KOPT-K1 (cell line): ENCODE measurements around the gene PDCD6IP.

Source experiments
- H3K27ac ChIP-seq: fragments of 200-600 bp; sonication (generic); 2 replicates; pipeline ENCODE4 v1.5.1; 2016; ENCODE audit warnings: antibody characterized with exemption, mild to moderate bottlenecking, low read depth, low read length; ENCODE audit not compliant: poor library complexity, severe bottlenecking
- H3K36me3 ChIP-seq: fragments of 200-600 bp; sonication (generic); 2 replicates; pipeline ENCODE4 v1.5.1; 2017; ENCODE audit warnings: antibody characterized with exemption, mild to moderate bottlenecking, low read length, moderate library complexity; ENCODE audit not compliant: insufficient read depth
- H3K9me3 ChIP-seq: fragments of 200-600 bp; sonication (generic); 2 replicates; pipeline ENCODE4 v1.5.1; 2017; ENCODE audit warnings: antibody characterized with exemption, low read length, mild to moderate bottlenecking; ENCODE audit not compliant: insufficient read depth, poor library complexity, severe bottlenecking

PDCD6IP gene

GRCh38 chr3:33786565-33787327 lies 11.7 kb upstream of the PDCD6IP start:
- H3K9me3 ChIP-seq = no peaks in the 10 kb centered on the region
- H3K36me3 ChIP-seq = no peaks in the 10 kb centered on the region
- no peak overlapping the region for H3K27ac ChIP-seq

- H3K27ac ChIP-seq = no peak overlapping the region
Observed at GRCh38 chr3:33787328-33788009, 11.0 kb upstream of the PDCD6IP start.

DNA sequence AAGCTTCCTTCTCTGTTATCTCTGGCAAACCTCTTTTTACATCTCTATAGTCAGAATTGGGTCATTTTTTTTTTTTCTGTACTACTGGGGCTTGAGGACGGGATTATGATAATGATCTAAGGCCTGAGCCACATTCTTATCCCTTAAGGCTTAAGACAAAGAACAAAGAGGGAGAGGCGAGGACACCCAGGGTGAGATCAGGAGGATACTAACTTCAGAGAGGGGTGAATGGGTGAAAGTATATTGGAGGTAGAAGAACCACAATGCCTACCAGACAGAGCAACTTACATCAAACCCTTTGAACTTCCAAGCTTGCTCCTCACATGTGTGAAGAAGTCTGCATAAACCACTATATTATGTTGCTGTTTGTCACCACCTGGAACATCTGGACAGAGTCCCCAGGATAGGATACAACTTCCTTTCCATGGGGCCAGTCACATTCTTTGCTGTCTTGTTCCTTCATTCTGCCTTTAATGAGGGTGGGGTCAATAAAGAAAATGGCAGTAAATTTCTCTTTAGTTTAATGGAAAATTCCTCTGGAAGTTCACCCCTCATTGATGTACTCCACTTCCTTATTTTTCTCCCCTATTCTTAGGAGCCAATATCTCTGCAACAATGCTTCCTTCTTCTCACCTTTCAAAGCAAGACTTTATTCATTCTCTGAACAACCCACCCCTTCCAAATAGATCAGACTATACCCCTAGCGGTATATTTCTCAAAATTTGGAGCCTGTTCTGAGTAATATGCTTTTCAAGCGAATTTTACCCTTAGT lies 9.1 kb upstream of the PDCD6IP start:
- no peaks in the 10 kb centered on the region for H3K9me3 ChIP-seq
- no peaks in the 10 kb centered on the region for H3K36me3 ChIP-seq

More at GRCh38 chr3:33787328-33788009, 11.0 kb upstream of the PDCD6IP start:
- Histone ChIP-seq H3K36me3 (no peaks in the 10 kb centered on the region), H3K9me3 (no peaks in the 10 kb centered on the region)

DNA sequence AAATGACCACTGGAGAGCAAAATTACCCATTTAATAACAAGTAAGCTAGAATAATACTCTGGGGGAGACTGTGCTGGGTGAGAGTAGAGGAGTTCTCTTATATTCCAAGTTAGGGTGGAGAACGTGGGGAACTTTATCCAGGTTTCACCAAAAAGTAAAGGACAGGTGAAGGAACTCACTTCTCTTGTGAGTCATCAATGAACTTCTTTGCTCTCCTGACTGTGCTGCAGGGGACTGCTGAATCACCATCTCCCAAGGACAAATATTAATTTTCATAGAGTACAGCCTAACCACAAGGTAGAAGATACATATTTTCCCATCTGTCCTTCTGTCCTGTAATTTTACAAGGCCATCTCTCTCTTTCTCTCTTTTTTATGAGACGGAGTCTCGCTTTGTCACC lies 8.3 kb upstream of the PDCD6IP start:
- no peaks in the 10 kb centered on the region for H3K36me3 ChIP-seq
- H3K27ac ChIP-seq = no peak overlapping the region
- H3K9me3 ChIP-seq = no peaks in the 10 kb centered on the region

More for the DNA sequence above, 9.1 kb upstream of the PDCD6IP start:
- no peak overlapping the region for H3K27ac ChIP-seq

DNA sequence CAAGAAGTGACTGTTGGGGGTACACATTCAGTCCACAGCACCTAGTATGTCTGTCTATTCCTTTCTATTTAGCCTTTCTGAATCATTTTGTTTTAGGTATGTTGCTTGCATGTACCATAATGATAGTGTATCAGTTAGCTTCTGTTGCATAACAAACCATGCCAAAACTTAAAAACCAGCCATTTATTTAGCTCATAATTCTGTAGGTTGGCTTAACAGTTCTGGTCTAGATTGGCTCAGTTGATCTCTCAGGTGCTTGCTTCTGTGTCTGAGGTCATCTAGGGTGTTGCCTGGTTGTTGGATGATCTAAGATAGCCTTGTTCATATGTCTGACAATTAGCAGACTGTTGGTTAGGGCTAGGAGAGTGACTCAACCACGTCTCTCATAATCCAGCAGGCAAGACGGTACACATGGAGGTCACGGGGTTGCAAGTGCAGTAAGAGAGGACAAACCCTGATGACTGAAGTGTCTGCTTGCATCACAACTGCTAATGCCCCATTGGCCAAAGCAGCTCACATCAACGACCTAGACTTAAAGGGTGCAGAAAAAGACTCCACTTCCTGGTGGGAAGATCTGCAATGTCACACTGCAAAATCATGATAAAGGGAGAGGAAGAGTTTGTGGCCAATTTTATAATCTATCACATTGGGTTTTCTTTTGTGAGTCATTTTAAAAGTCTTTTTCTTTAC lies 6.8 kb upstream of the PDCD6IP start:
- Histone ChIP-seq H3K36me3 (no peaks in the 10 kb centered on the region), H3K27ac (no peak overlapping the region), H3K9me3 (no peaks in the 10 kb centered on the region)

DNA sequence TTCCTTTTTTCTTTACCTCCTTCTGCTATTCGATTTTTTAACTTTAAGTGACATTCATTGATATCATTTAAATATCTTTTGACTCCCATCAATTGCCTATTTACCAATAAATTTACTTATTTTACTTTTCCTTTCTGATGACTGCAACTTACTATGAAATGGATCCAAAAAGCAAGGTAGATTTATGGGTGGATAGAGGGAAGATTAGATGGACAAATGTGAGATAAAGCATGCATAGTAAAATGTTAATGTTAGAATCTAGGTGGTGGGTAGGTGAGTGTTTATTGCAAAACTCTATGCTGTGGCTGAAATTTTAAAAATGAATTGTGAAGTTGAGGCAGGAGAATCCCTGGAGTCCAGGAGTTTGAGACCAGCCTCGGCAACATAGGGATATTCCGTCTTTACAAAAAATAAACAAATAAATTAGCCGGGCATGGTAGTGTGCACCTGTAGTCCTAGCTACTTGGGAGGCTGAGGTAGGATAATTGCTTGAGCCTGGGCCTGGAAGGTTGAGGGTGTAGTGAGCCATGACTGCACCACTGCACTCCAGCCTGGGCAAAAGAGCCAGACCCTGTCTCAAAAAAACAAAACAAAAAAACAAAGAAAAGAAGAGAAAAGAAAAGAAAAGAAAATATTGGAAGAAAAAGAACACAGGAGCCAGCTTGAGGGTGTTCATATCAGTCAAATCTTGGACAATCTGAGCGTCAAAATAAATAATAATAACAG lies 6.1 kb upstream of the PDCD6IP start:
- no peaks in the 10 kb centered on the region for H3K9me3 ChIP-seq
- no peak overlapping the region for H3K27ac ChIP-seq
- H3K36me3 ChIP-seq = no peaks in the 10 kb centered on the region

DNA sequence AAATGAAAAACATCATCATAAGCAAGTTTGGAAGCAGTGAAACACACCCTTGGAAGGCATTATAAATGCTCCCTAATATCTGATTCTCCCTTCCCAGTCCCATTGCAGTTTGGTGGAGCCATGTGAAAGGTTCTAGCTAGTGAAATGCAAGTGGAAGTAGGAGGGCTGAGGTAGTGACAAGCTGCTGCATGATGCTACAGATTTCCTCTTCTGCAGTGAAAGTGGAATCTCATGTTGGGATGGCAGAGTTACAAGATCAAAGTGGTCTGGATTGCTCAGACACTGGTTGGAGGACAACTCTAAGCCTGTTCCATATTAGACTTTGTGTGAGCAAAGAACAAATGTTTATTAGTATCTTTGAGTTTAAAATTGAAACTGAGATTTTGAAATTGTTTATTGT lies 3.3 kb upstream of the PDCD6IP start:
- no peaks in the 10 kb centered on the region for H3K36me3 ChIP-seq
- no peaks in the 10 kb centered on the region for H3K9me3 ChIP-seq
- H3K27ac ChIP-seq = no peak overlapping the region

DNA sequence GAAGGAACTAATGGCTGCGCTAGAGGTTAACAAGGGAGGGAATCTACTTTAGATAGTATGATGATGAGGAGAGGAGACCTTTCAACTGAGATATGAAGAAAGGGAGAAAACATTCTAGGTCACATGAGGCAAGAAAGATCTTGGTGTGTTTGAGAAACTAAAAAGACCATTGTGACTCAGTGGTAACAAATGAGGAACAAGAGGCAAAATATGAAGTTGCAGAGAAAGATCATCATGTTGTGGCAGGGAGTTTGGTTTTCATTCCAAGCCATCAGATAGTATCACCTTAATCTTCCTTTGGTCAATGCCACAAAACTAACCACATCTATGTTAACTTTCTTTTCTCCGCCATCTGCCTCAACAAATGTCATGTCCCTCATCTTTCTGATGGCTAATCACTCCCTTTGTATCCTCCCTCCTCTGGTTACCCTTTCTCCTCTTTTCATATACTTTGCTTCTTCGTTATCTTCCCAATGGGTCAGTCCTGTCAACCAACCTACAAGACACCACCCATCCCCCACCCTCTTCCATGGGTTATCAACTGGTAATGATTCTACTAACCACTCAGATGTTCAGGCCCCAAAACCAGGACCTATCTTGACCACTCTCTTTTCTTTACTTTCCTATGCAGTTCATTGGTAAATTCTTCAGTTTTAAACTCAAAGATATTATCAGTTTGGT lies 2.4 kb upstream of the PDCD6IP start:
- Histone ChIP-seq H3K9me3 (no peaks in the 10 kb centered on the region), H3K36me3 (no peaks in the 10 kb centered on the region), H3K27ac (no peak overlapping the region)

DNA sequence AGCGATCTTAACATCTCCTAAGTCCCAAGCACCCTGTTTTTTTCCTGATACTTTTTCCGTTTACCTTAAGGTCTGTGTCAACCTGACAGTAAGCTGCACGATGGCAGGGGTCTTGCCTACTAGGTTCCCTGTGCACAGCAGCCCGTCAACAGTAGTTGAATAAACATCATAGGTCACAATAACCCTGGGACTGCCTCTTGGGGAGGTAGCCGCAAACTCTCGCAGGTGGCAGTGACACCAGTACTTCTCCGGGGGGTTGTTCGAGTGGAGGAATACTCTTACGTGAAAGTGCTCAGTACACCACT lies 365 bp upstream of the PDCD6IP start:
- Histone ChIP-seq H3K9me3 (peaks cover 11% of the 10 kb centered on the region), H3K36me3 (peaks cover 14% of the 10 kb centered on the region), H3K27ac (peak overlapping the region; percentile 77)

- H3K9me3 ChIP-seq = peaks cover 22% of the 10 kb centered on the region
- peaks cover 25% of the 10 kb centered on the region for H3K36me3 ChIP-seq
- peak overlapping the region; percentile 77 for H3K27ac ChIP-seq
Observed at GRCh38 chr3:33799202-33799551, 747 bp downstream of the PDCD6IP start.

- no peak overlapping the region for H3K27ac ChIP-seq
- H3K36me3 ChIP-seq = peaks cover 44% of the 10 kb centered on the region
Observed at GRCh38 chr3:33803252-33803651, 4.8 kb downstream of the PDCD6IP start.

DNA sequence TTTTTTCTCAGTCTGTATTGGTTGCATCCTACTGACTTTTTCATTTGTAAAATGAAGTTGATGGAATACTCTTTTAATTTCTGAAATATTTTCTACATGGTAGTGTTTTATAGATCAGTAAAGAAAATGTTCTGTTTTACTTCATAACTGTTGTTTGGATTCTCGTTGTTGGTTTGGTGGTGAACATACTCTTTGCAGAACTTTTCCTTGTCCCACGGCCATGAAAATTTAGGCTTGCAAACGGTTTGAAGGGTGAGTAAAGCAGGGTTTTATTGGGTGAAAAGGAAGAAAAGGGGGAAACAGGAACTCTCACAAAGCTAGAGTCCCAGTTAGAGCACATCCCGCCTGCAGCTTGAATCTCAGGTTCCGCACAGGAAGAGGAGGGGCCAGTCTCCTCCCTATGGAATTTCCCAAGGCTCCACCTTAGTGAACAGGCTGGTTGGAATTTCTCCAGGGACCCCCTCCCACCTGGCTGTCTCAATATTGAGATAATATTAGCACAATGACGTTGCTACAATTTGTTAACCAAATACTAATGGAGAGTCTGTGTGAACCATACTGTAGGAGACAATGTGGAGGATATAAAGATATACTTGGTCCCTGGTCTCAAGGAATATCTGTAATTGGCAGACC lies 5.6 kb downstream of the PDCD6IP start:
- H3K27ac ChIP-seq = no peak overlapping the region
- H3K36me3 ChIP-seq = peaks cover 50% of the 10 kb centered on the region
- peaks cover 25% of the 10 kb centered on the region for H3K9me3 ChIP-seq

More at GRCh38 chr3:33803252-33803651, 4.8 kb downstream of the PDCD6IP start:
- peaks cover 25% of the 10 kb centered on the region for H3K9me3 ChIP-seq

- no peak overlapping the region for H3K27ac ChIP-seq
- H3K9me3 ChIP-seq = peaks cover 22% of the 10 kb centered on the region
- peaks cover 61% of the 10 kb centered on the region for H3K36me3 ChIP-seq
Observed at GRCh38 chr3:33807191-33807590, 8.8 kb downstream of the PDCD6IP start.

DNA sequence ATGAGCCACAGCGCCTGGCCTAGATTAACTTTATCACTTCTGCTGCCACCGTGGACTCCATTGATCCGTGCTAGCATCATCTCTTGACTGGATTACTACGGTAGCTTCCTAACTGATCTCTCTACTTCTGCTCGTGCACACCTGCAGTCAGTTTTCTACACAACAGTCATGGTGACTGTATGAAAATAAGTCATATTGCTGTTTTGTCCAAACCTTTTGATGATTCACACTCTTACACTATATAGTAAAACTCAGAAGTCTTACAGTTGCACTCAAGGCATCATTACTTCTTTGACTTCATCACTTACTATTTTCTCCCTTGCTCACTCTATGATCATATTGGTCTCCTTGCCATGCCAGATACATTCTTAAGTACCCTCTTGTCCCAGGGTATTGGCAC lies 10.1 kb downstream of the PDCD6IP start:
- H3K36me3 ChIP-seq = peaks cover 59% of the 10 kb centered on the region
- no peak overlapping the region for H3K27ac ChIP-seq
- peaks cover 10% of the 10 kb centered on the region for H3K9me3 ChIP-seq
